IMR-90 (cell line): ENCODE data around the gene ELMO1. TPM values are rescaled to one million over a fixed set of nuclear protein-coding genes. Genes with fewer than 3 reads are reported as not detected.

ENCODE experiments used
- ATAC-seq: fragments of 200-7000 bp; cut with Tn5 transposase; 2 replicates; pipeline ENCODE4 v1.9.1; 2020; ENCODE audit warnings: low read depth, mild to moderate bottlenecking, moderate library complexity
- BruUV-seq: library from RNA; stranded (reverse); fragments of 400-500 nt; replicated peaks from 2 replicates; lab custom pipeline; 2021; lab: Mats Ljungman, UMichigan
- CTCF ChIA-PET: fragments of 300-600 bp; formaldehyde crosslinking; extraction: SDS; loops from one replicate; lab custom pipeline; 2021; ENCODE audit warnings: antibody characterized with exemption; lab: Yijun Ruan, JAX
- POLR2A ChIA-PET: fragments of 300-600 bp; sonication (Branson Sonifier 250); formaldehyde crosslinking; loops from one replicate; lab custom pipeline; 2022; ENCODE audit warnings: antibody characterized with exemption; ENCODE audit not compliant: unreplicated experiment; lab: Charles Lee
- DNase-seq: peaks from one replicate; pipeline ENCODE4 v3.0.0; 2013
- H2AFZ ChIP-seq: replicated peaks from 2 replicates; pipeline ENCODE3; 2013; ENCODE audit warnings: low read length, mild to moderate bottlenecking; ENCODE audit not compliant: poor library complexity
- H2AK5ac ChIP-seq: 2 replicates; pipeline ENCODE4 v1.6.1; 2013; ENCODE audit warnings: low read depth, low read length, inconsistent platforms
- H2AK9ac ChIP-seq: replicated peaks from 2 replicates; pipeline ENCODE3; 2013; ENCODE audit warnings: mild to moderate bottlenecking, low read depth, low read length, moderate library complexity; ENCODE audit not compliant: poor library complexity
- H2BK120ac ChIP-seq: 2 replicates; pipeline ENCODE4 v1.6.1; 2013; ENCODE audit warnings: low read depth, low read length, inconsistent platforms
- H2BK15ac ChIP-seq: 3 replicates; pipeline ENCODE4 v1.6.1; 2013; ENCODE audit warnings: low read depth, low read length, inconsistent platforms
- H2BK20ac ChIP-seq: 2 replicates; pipeline ENCODE4 v1.6.1; 2013; ENCODE audit warnings: low read depth, mild to moderate bottlenecking, inconsistent platforms, low read length, moderate library complexity
- H2BK5ac ChIP-seq: 2 replicates; pipeline ENCODE4 v1.6.1; 2013; ENCODE audit warnings: mild to moderate bottlenecking, low read depth, low read length, inconsistent platforms; ENCODE audit not compliant: poor library complexity, severe bottlenecking
- H3K14ac ChIP-seq: replicated peaks from 2 replicates; pipeline ENCODE4 v1.6.1; 2013; ENCODE audit warnings: low read depth, low read length, inconsistent platforms
- H3K18ac ChIP-seq: 2 replicates; pipeline ENCODE4 v1.6.1; 2013; ENCODE audit warnings: low read depth, low read length, control low read depth
- H3K23ac ChIP-seq: 2 replicates; pipeline ENCODE4 v1.6.1; 2013; ENCODE audit warnings: low read depth, low read length, inconsistent platforms
- H3K27ac ChIP-seq: 2 replicates; pipeline ENCODE4 v1.5.1; 2013; ENCODE audit warnings: mild to moderate bottlenecking, control low read depth, low read length; ENCODE audit not compliant: insufficient read depth
- H3K27me3 ChIP-seq: 2 replicates; pipeline ENCODE4 v1.6.1; 2013; ENCODE audit warnings: low read length; ENCODE audit not compliant: control insufficient read depth, insufficient read depth
- H3K36me3 ChIP-seq: 2 replicates; pipeline ENCODE4 v1.6.1; 2013; ENCODE audit warnings: low read length, mixed read lengths; ENCODE audit not compliant: control insufficient read depth, insufficient read depth
- H3K4ac ChIP-seq: 2 replicates; pipeline ENCODE4 v1.6.1; 2013; ENCODE audit warnings: low read depth, low read length, inconsistent platforms
- H3K4me1 ChIP-seq: 2 replicates; pipeline ENCODE4 v1.6.1; 2013; ENCODE audit warnings: low read length, mixed read lengths; ENCODE audit not compliant: control insufficient read depth, insufficient read depth
- H3K4me2 ChIP-seq: 2 replicates; pipeline ENCODE4 v1.6.1; 2013; ENCODE audit warnings: low read depth, mild to moderate bottlenecking, control low read depth, low read length, moderate library complexity
- H3K4me3 ChIP-seq: 2 replicates; pipeline ENCODE4 v1.5.1; 2013; ENCODE audit warnings: low read depth, mild to moderate bottlenecking, control low read depth, low read length, moderate library complexity; ENCODE audit not compliant: insufficient read depth
- H3K56ac ChIP-seq: 2 replicates; pipeline ENCODE4 v1.6.1; 2013; ENCODE audit warnings: low read length, inconsistent platforms; ENCODE audit not compliant: insufficient read depth; ENCODE audit errors: extremely low read depth
- H3K79me1 ChIP-seq, 2 experiments: 2 replicates each; pipeline ENCODE4 v1.6.1; 2013; ENCODE audit warnings: low read length in 2 of 2, inconsistent platforms in 1 of 2, low read depth in 1 of 2
- H3K9ac ChIP-seq: 2 replicates; pipeline ENCODE4 v1.6.1; 2013; ENCODE audit warnings: low read depth, low read length, control low read depth
- H3K9me1 ChIP-seq: 2 replicates; pipeline ENCODE4 v1.6.1; 2013; ENCODE audit warnings: low read length, inconsistent platforms; ENCODE audit not compliant: insufficient read depth
- H3K9me3 ChIP-seq: 2 replicates; pipeline ENCODE4 v1.6.1; 2013; ENCODE audit warnings: low read length; ENCODE audit not compliant: control insufficient read depth, insufficient read depth
- H4K20me1 ChIP-seq: 2 replicates; pipeline ENCODE4 v1.6.1; 2013; ENCODE audit warnings: low read length, inconsistent platforms; ENCODE audit not compliant: insufficient read depth
- H4K5ac ChIP-seq: 2 replicates; pipeline ENCODE4 v1.6.1; 2013; ENCODE audit warnings: mild to moderate bottlenecking, low read depth, low read length, control low read depth
- H4K8ac ChIP-seq, 2 experiments: 2 replicates each; pipeline ENCODE4 v1.6.1; 2013; ENCODE audit warnings: low read depth in 2 of 2, low read length in 2 of 2, control low read depth in 1 of 2, inconsistent platforms in 1 of 2
- H4K91ac ChIP-seq: 2 replicates; pipeline ENCODE4 v1.6.1; 2013; ENCODE audit warnings: low read depth, low read length, inconsistent platforms; ENCODE audit not compliant: insufficient read depth
- BHLHE40 ChIP-seq: fragments of 150-350 bp; IDR thresholded peaks from 2 replicates; pipeline ENCODE4 v1.6.1; 2016; ENCODE audit warnings: mild to moderate bottlenecking, low read depth, low read length
- FOS ChIP-seq: fragments of 150-350 bp; IDR thresholded peaks from 2 replicates; pipeline ENCODE4 v1.6.1; 2016; ENCODE audit warnings: low read depth, low read length
- MXI1 ChIP-seq: IDR thresholded peaks from 2 replicates; pipeline ENCODE4 v1.6.1; 2012; ENCODE audit warnings: low read depth, mild to moderate bottlenecking, low read length, moderate library complexity, borderline replicate concordance
- NFE2L2 ChIP-seq: fragments of 150-350 bp; IDR thresholded peaks from 2 replicates; pipeline ENCODE4 v1.6.1; 2016; ENCODE audit warnings: low read depth, mild to moderate bottlenecking, low read length
- POLR2A ChIP-seq: IDR thresholded peaks from 2 replicates; pipeline ENCODE4 v1.6.1; 2012; ENCODE audit warnings: mild to moderate bottlenecking, low read depth, low read length
- SMC3 ChIP-seq: fragments of 150-350 bp; IDR thresholded peaks from 2 replicates; pipeline ENCODE4 v1.6.1; 2016; ENCODE audit warnings: low read depth, mild to moderate bottlenecking, antibody characterized with exemption, low read length, moderate library complexity
- USF2 ChIP-seq: fragments of 150-350 bp; IDR thresholded peaks from 2 replicates; pipeline ENCODE4 v1.6.1; 2017; ENCODE audit warnings: mild to moderate bottlenecking, antibody characterized with exemption, low read length, low read depth
- WGBS, 2 experiments: methylation state at CpG; one replicate each; pipeline versions ENCODE4 v1.1.5 to v1.1.7; 2013; ENCODE audit warnings: missing lambda C conversion rate in 2 of 2; ENCODE audit not compliant: insufficient read length in 1 of 2; ENCODE audit errors: extremely low coverage in 2 of 2; 5-methylcytosine and 5-hydroxymethylcytosine counted together
- dilution Hi-C: fragments of 300-500 bp; cut with HindIII; formaldehyde crosslinking; loops from one replicate; pipeline ENCODE4 v1.14.3; 2018; ENCODE audit warnings: low sequenced_read_pairs; ENCODE audit not compliant: unreplicated experiment
- in situ Hi-C: fragments of 300-500 bp; cut with MboI; formaldehyde crosslinking; loops from 3 replicates; pipeline ENCODE4 v1.14.3; 2019; ENCODE audit warnings: low sequenced_read_pairs, inconsistent platforms, mixed read lengths
- intact Hi-C: fragments of 100-400 bp; cut with micrococcal nuclease; formaldehyde crosslinking; loops from 2 replicates; pipeline ENCODE4 v1.10.0; 2022
- polyA plus RNA-seq, 3 experiments: library from polyadenylated mRNA; depleted of rRNA; stranded (reverse); fragments of >200 nt; gene quantifications; 2 replicates each; pipeline ENCODE4 v1.2.3, GENCODE V29; 2012; ENCODE audit warnings: low replicate concordance in 1 of 3
- total RNA-seq: library from RNA; depleted of rRNA; stranded (reverse); fragments of >200 nt; gene quantifications from 2 replicates; pipeline ENCODE4 v1.2.3, GENCODE V29; 2012

ELMO1 gene
- total and polyA plus RNA-seq, 2 of the 4 experiments (the other 2 are of a cell fraction): 0.03 TPM; not detected in 1

- Histone ChIP-seq H2BK20ac (no peak overlapping the region), H3K9ac (no peak overlapping the region), H3K4me1 (no peaks in the 10 kb centered on the region), H2AK9ac (no peak overlapping the region), H2BK120ac (no peak overlapping the region), H2AFZ (no peak overlapping the region), H3K27ac (no peak overlapping the region), H4K5ac (no peak overlapping the region), H3K23ac (no peak overlapping the region), H4K20me1 (no peaks in the 10 kb centered on the region), H2BK15ac (no peak overlapping the region), H3K79me1 (no peaks in the 10 kb centered on the region), H3K56ac (no peak overlapping the region), H3K27me3 (no peaks in the 10 kb centered on the region), H3K9me1 (no peaks in the 10 kb centered on the region), H3K14ac (no peak overlapping the region), H3K18ac (no peak overlapping the region), H3K4me2 (no peak overlapping the region), H2AK5ac (no peak overlapping the region), H3K36me3 (no peaks in the 10 kb centered on the region), H3K9me3 (no peaks in the 10 kb centered on the region), H4K91ac (no peak overlapping the region), H2BK5ac (no peak overlapping the region), H4K8ac (no peak overlapping the region), H3K4ac (no peak overlapping the region), H3K4me3 (no peak overlapping the region)
- WGBS, 2 experiments: no CpG with 5 or more reads among the region's 3 CpGs
- intact Hi-C loops (no loop called here), dilution Hi-C loops (no loop called here), in situ Hi-C loops (no loop called here)
- ATAC-seq (no peak), DNase-seq (no peak)
- ChIA-PET POLR2A (no interaction called here), CTCF (no interaction called here)
- no TSS peak for BruUV-seq
- no peak for TF ChIP-seq FOS
- no peak for TF ChIP-seq SMC3
- TF ChIP-seq POLR2A: no peak
- no peak for TF ChIP-seq USF2
- no peak for TF ChIP-seq NFE2L2
- TF ChIP-seq BHLHE40: no peak
- TF ChIP-seq MXI1: no peak
Measured at GRCh38 chr7:37493123-37493522, 44.5 kb upstream of the ELMO1 start.
